MCF 10A (cell line): ENCODE data around the gene MYO15A. TPM values are rescaled to one million over a fixed set of nuclear protein-coding genes. Genes with fewer than 3 reads are reported as not detected.

ENCODE experiments used
- BruUV-seq: library from RNA; stranded (reverse); fragments of 400-500 nt; replicated peaks from 2 replicates; lab custom pipeline; 2021; lab: Mats Ljungman, UMichigan
- CTCF ChIA-PET: fragments of 300-600 bp; sonication (Branson Sonifier 250); formaldehyde crosslinking; extraction: SDS; loops from one replicate; lab custom pipeline; 2021; ENCODE audit warnings: antibody characterized with exemption, inconsistent platforms; lab: Yijun Ruan, JAX
- POLR2A ChIA-PET: fragments of 300-600, 350-650 bp; sonication (Branson Sonifier 250); formaldehyde crosslinking; extraction: SDS; loops from one replicate; lab custom pipeline; 2020; ENCODE audit warnings: antibody characterized with exemption, inconsistent platforms; lab: Yijun Ruan, JAX
- DNase-seq: peaks from one replicate; pipeline ENCODE4 v3.0.0-alpha.2; 2018; ENCODE audit not compliant: unreplicated experiment
- H3K27ac Mint-ChIP-seq: one replicate; pipeline ENCODE4 v1.8.0; 2022; ENCODE audit warnings: mild to moderate bottlenecking, low read depth, mixed read lengths; ENCODE audit not compliant: unreplicated experiment
- H3K27me3 Mint-ChIP-seq: one replicate; pipeline ENCODE4 v1.8.0; 2022; ENCODE audit warnings: mixed read lengths; ENCODE audit not compliant: insufficient read depth, unreplicated experiment
- H3K36me3 Mint-ChIP-seq: one replicate; pipeline ENCODE4 v1.8.0; 2022; ENCODE audit warnings: mild to moderate bottlenecking, moderate library complexity, mixed read lengths; ENCODE audit not compliant: insufficient read depth, unreplicated experiment
- H3K4me1 Mint-ChIP-seq: one replicate; pipeline ENCODE4 v1.8.0; 2022; ENCODE audit warnings: mixed read lengths; ENCODE audit not compliant: insufficient read depth, unreplicated experiment
- H3K4me3 Mint-ChIP-seq: one replicate; pipeline ENCODE4 v1.8.0; 2022; ENCODE audit warnings: mild to moderate bottlenecking, moderate library complexity, mixed read lengths; ENCODE audit not compliant: unreplicated experiment
- H3K9me3 Mint-ChIP-seq: one replicate; pipeline ENCODE4 v1.8.0; 2022; ENCODE audit warnings: mixed read lengths; ENCODE audit not compliant: unreplicated experiment
- intact Hi-C: fragments of 100-400 bp; cut with micrococcal nuclease; formaldehyde crosslinking; loops from 2 replicates; pipeline ENCODE4 v1.14.1; 2022
- total RNA-seq: library from RNA; stranded (reverse); gene quantifications from 2 replicates; pipeline ENCODE4 v1.2.3, GENCODE V29; 2022
- TF ChIP-seq, protein P1 (sequence below): fragments of 200-600 bp; IDR thresholded peaks from one replicate; pipeline ENCODE4 v1.8.0; 2022; ENCODE audit warnings: antibody characterized with exemption, mild to moderate bottlenecking; ENCODE audit not compliant: unreplicated experiment

Gene MYO15A
- total RNA-seq, 1 experiment from 2014 or later, result 1.1 TPM

GRCh38 chr17:18117982-18118975 is 9.7 kb downstream of the MYO15A start:
- no peaks in the 10 kb centered on the region for H3K36me3 Mint-ChIP-seq
- H3K4me3 Mint-ChIP-seq, result no peak overlapping the region
- H3K9me3 Mint-ChIP-seq, result peaks cover 7% of the 10 kb centered on the region
- TF ChIP-seq, protein P1, sequence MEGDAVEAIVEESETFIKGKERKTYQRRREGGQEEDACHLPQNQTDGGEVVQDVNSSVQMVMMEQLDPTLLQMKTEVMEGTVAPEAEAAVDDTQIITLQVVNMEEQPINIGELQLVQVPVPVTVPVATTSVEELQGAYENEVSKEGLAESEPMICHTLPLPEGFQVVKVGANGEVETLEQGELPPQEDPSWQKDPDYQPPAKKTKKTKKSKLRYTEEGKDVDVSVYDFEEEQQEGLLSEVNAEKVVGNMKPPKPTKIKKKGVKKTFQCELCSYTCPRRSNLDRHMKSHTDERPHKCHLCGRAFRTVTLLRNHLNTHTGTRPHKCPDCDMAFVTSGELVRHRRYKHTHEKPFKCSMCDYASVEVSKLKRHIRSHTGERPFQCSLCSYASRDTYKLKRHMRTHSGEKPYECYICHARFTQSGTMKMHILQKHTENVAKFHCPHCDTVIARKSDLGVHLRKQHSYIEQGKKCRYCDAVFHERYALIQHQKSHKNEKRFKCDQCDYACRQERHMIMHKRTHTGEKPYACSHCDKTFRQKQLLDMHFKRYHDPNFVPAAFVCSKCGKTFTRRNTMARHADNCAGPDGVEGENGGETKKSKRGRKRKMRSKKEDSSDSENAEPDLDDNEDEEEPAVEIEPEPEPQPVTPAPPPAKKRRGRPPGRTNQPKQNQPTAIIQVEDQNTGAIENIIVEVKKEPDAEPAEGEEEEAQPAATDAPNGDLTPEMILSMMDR, result no peak
- H3K27me3 Mint-ChIP-seq, result no peaks in the 10 kb centered on the region
- no peak for DNase-seq
- no peak overlapping the region for H3K27ac Mint-ChIP-seq
- CTCF ChIA-PET, result interaction anchor here (1.1 to 1.4 kb wide), 2 partner anchors 21 to 23 kb away, joined by 4 to 6 read pairs; no protein-coding TSS in a partner anchor
- no peaks in the 10 kb centered on the region for H3K4me1 Mint-ChIP-seq
- POLR2A ChIA-PET, result no interaction called here
- no TSS peak for BruUV-seq
- intact Hi-C loops, result no loop called here

- Mint-ChIP-seq H3K27ac (no peak overlapping the region), H3K36me3 (no peaks in the 10 kb centered on the region), H3K4me1 (no peaks in the 10 kb centered on the region), H3K9me3 (peaks cover 7% of the 10 kb centered on the region), H3K4me3 (no peak overlapping the region), H3K27me3 (no peaks in the 10 kb centered on the region)
- ChIA-PET POLR2A (no interaction called here), CTCF (no interaction called here)
- no TSS peak for BruUV-seq
- TF ChIP-seq, protein P1, result no peak
- no peak for DNase-seq
- intact Hi-C loops, result no loop called here
These were observed 10.7 kb downstream of the MYO15A start for GRCh38 chr17:18119166-18119745.

DNA sequence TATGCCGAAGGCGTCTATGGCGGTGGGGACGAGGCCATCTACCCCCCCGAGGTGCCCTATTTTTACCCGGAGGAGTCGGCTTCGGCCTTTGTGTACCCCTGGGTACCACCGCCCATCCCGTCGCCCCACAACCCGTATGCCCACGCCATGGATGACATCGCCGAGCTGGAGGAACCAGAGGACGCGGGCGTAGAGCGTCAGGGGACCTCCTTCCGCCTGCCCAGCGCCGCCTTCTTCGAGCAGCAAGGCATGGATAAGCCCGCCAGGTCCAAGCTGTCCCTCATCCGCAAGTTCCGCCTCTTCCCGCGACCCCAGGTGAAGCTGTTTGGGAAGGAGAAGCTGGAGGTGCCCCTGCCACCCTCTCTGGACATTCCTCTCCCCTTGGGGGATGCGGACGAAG is 11.4 kb downstream of the MYO15A start:
- DNase-seq, result no peak
- H3K4me1 Mint-ChIP-seq, result no peaks in the 10 kb centered on the region
- POLR2A ChIA-PET, result no interaction called here
- no TSS peak for BruUV-seq
- no peak overlapping the region for H3K4me3 Mint-ChIP-seq
- H3K9me3 Mint-ChIP-seq, result peaks cover 7% of the 10 kb centered on the region
- H3K27ac Mint-ChIP-seq, result no peak overlapping the region
- no peaks in the 10 kb centered on the region for H3K36me3 Mint-ChIP-seq
- TF ChIP-seq, protein P1, result no peak
- CTCF ChIA-PET, result interaction anchor here (0.9 kb wide), 1 partner anchor 20 kb away, joined by 3 read pairs; no protein-coding TSS in a partner anchor
- H3K27me3 Mint-ChIP-seq, result no peaks in the 10 kb centered on the region
- intact Hi-C loops, result no loop called here

- no peaks in the 10 kb centered on the region for H3K27me3 Mint-ChIP-seq
- no peak overlapping the region for H3K4me3 Mint-ChIP-seq
- ChIA-PET CTCF (interaction anchor here (0.9 kb wide), 1 partner anchor 20 kb away, joined by 3 read pairs; no protein-coding TSS in a partner anchor), POLR2A (no interaction called here)
- peaks cover 7% of the 10 kb centered on the region for H3K9me3 Mint-ChIP-seq
- no peak for DNase-seq
- H3K36me3 Mint-ChIP-seq, result no peaks in the 10 kb centered on the region
- H3K27ac Mint-ChIP-seq, result no peak overlapping the region
- BruUV-seq, result no TSS peak
- H3K4me1 Mint-ChIP-seq, result no peaks in the 10 kb centered on the region
- TF ChIP-seq, protein P1, result no peak
- intact Hi-C loops, result no loop called here
These were observed 12.0 kb downstream of the MYO15A start for GRCh38 chr17:18120461-18121017.
